HG03064 (cell line): ENCODE results near the gene NFKB2.

Source experiments
- ATAC-seq: cut with Tn5 transposase; IDR thresholded peaks from one replicate; pipeline ENCODE4 v1.9.1; 2021; ENCODE audit warnings: low read depth; ENCODE audit not compliant: unreplicated experiment

NFKB2 gene

DNA sequence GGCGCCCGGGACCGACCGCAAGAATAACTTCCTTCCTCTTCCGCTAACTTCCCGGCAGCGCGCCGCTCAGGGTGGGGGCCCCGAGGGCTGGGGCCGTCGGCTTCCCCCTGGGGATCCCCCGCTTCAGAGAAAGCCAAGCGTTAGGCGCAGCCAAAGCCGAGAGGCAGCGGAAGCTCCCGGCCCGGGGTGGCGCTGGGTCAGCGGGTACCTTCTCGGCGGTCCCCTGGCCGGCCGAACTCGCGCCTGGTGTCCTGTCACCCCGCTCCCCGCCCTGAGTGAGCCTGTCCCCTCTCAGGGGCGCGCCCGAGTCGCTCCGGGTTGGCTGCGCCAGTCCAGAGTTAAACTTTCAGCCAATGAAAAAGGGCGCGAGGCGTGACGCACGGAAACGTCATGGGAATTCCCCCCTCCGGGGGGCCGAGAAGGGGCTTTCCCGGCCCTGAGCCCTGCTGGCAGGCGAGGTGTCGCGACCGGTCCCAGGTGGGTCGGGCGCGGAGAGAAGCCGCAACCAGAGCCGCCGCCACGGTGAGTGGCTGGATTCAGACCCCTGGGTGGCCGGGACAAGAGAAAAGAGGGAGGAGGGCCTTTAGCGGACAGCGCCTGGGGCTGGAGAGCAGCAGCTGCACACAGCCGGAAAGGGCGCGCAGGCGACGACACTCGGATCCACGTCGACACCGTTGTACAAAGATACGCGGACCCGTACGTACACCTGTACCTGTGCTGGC lies 1.3 kb upstream of the NFKB2 start:
- ATAC-seq, result peak; percentile 76

DNA sequence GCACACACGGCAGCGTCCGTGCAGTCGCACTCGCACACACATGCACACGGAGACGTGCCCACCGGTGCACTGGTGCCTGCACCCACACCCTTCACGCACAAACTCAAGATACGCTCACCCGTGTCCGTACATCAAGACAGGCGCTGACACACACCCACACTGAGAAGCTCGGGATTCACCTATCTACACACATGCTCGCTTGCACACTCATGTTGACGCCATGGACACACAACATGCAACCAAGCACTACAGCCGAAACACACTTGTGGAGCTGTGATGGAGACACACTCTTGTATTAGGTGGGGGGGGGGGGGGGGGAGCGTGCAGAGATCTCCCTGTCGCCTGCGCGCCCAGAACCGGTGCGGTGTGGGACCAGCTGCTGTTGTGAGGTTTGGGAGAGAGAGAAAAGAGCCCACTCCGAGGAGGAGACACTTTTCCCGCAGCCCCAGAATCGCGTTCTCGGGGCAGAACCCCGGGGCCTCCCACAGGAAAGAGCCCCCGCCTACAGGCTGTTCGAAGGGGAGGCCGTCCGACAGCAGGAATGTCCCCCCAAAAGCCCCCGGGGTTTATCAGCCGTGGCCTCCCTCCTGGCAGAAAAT lies 605 bp upstream of the NFKB2 start:
- no peak for ATAC-seq

DNA sequence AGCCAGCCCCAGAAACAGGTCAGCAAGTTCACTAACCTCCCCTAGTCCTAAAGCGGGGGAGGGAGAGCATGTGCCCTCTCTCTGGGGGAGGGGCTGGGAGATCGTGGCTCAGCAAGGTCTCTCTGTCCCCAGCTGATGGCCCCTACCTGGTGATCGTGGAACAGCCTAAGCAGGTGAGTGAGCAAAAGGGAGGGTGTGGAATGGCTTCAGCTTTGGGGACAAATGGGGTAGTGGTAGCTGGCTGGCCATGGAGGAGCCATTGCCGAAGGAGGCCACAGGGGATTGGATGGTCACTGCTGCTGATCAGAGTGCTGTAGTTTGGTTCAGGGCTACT lies 779 bp downstream of the NFKB2 start:
- ATAC-seq, result no peak

DNA sequence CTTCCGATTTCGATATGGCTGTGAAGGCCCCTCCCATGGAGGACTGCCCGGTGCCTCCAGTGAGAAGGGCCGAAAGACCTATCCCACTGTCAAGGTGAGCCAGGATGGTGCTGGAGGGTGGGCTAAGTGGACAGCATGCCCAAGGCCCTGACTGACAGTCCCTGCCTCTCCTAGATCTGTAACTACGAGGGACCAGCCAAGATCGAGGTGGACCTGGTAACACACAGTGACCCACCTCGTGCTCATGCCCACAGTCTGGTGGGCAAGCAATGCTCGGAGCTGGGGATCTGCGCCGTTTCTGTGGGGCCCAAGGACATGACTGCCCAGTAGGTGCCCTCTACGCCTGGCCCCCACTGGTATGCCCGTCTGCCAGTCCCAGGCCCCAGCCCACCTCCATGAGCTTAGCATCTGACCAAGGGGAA lies 1.2 kb downstream of the NFKB2 start:
- no peak for ATAC-seq

DNA sequence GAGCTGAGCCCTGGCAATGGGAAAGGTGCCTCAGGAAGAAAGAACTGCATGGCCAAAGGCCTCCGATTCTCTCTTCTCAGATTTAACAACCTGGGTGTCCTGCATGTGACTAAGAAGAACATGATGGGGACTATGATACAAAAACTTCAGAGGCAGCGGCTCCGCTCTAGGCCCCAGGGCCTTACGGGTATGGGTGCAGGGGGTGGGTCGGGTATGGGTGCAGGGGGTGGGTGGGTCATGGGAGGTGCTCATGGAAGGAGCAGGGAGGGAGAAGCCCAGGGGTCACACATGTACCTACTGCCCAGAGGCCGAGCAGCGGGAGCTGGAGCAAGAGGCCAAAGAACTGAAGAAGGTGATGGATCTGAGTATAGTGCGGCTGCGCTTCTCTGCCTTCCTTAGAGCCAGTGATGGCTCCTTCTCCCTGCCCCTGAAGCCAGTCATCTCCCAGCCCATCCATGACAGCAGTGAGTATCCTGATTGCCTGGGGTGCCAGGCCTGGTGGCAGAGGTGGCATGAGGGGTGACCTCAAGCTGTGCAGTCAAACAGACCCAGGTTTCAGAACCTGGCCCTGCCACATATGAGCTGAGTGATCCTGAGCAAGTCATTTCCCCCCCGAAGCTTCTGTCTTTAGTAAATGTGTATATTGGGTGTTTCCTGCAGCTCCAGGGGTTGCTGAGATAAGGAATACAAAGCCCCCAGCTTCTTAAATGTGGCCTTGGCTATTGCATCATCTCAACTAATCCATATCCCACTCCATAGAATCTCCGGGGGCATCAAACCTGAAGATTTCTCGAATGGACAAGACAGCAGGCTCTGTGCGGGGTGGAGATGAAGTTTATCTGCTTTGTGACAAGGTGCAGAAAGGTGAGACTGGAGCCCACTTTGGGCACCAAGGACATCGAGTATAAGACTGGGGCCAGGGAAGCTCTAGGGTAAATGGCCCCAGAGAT lies 2.0 kb downstream of the NFKB2 start:
- ATAC-seq, result no peak

DNA sequence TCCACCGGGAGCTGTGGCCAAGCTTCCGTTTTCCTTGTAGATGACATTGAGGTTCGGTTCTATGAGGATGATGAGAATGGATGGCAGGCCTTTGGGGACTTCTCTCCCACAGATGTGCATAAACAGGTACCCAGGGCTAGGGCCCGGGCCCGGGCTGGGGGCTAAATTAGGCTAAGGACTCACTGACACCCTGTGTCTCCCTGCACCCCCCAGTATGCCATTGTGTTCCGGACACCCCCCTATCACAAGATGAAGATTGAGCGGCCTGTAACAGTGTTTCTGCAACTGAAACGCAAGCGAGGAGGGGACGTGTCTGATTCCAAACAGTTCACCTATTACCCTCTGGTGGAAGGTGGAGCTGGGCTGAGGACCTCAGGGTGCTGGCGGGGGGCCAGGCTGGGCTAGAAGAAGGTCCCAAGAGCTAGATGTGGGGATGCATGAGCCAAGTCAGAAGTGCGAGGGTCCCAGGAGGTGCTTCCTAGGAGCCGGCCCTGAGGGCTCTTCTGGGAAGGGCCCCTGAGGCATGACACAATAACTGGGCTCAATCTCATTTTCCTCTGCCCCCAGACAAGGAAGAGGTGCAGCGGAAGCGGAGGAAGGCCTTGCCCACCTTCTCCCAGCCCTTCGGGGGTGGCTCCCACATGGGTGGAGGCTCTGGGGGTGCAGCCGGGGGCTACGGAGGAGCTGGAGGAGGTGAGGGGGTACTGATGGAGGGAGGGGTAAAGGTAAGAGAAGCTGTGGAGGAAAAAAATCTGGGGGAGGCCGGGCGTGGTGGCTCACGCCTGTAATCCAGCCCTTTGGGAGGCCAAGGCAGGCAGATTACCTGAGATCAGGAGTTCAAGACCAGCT lies 2.9 kb downstream of the NFKB2 start:
- no peak for ATAC-seq

DNA sequence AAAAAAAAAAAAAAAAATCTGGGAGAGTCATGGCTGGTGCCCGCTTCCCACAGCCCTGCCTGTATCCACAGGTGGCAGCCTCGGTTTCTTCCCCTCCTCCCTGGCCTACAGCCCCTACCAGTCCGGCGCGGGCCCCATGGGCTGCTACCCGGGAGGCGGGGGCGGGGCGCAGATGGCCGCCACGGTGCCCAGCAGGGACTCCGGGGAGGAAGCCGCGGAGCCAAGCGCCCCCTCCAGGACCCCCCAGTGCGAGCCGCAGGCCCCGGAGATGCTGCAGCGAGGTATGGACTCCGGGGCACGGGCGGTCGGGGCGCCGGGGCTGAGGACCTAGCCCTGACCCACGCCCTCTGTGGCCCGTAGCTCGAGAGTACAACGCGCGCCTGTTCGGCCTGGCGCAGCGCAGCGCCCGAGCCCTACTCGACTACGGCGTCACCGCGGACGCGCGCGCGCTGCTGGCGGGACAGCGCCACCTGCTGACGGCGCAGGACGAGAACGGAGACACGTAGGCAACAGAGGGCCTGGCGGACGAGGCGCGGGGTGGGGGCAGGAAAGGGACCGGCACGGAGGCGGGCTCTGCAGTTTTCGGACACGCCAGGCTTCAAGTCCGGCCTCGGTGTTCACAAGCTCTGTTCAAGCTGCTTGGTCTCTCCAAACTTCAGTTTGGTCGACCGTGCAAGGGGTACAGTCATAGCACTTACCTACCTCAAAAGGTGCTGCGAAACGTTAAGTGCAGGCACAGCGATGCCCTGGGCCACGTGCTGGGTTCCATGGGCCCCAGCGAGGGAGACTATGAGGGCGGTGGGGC lies 3.9 kb downstream of the NFKB2 start:
- no peak for ATAC-seq

DNA sequence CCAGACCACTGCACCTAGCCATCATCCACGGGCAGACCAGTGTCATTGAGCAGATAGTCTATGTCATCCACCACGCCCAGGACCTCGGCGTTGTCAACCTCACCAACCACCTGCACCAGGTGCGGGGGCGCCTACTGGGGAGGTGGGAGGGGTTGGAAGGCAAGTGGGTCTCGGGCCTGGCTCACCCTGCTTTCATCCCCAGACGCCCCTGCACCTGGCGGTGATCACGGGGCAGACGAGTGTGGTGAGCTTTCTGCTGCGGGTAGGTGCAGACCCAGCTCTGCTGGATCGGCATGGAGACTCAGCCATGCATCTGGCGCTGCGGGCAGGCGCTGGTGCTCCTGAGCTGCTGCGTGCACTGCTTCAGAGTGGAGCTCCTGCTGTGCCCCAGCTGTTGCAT lies 4.6 kb downstream of the NFKB2 start:
- ATAC-seq, result no peak

DNA sequence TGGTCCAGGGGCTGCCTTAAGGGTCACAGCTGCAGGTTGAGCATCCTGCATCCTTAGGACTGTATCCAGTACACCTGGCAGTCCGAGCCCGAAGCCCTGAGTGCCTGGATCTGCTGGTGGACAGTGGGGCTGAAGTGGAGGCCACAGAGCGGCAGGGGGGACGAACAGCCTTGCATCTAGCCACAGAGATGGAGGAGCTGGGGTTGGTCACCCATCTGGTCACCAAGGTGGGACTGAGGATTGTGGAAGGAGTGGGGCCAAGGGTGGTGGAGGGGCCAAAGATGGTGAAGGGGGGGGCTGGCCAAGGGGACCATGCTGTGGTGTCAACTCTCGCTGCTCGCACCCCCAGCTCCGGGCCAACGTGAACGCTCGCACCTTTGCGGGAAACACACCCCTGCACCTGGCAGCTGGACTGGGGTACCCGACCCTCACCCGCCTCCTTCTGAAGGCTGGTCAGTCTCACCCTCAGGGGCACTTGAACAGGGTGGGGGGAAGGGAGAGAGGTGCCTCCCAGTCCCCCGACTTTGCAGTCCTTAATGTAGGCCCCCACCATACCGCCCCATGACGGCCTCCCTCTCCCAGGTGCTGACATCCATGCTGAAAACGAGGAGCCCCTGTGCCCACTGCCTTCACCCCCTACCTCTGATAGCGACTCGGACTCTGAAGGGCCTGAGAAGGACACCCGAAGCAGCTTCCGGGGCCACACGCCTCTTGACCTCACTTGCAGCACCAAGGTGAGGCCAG lies 5.3 kb downstream of the NFKB2 start:
- no peak for ATAC-seq

DNA sequence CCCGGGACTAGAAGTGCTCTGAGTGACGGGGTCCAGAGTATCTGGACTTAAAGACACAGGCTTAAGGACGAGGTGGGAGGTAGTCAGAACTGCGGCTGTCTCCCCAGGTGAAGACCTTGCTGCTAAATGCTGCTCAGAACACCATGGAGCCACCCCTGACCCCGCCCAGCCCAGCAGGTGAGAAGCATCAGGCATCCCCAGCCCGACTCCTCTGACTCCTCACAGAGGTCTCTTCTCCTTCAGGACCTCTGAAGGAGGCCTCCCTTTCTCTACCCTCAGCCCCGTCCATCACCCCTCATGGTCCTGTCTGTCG lies 5.8 kb downstream of the NFKB2 start:
- ATAC-seq, result no peak

DNA sequence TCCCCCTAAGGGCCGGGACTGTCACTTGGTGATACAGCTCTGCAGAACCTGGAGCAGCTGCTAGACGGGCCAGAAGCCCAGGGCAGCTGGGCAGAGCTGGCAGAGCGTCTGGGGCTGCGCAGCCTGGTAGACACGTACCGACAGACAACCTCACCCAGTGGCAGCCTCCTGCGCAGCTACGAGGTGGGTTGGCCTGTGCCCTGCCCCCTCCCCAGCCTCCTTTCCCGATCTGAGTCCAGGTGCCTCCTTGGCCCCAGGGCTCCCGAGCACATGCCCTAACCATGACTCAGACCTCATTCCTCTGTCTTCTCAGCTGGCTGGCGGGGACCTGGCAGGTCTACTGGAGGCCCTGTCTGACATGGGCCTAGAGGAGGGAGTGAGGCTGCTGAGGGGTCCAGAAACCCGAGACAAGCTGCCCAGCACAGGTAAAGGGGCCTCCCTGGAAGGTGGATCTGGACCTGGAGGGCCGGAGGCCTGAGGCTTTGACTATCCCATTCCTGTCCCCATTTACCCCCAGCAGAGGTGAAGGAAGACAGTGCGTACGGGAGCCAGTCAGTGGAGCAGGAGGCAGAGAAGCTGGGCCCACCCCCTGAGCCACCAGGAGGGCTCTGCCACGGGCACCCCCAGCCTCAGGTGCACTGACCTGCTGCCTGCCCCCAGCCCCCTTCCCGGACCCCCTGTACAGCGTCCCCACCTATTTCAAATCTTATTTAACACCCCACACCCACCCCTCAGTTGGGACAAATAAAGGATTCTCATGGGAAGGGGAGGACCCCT lies 6.4 kb downstream of the NFKB2 start:
- ATAC-seq, result no peak

DNA sequence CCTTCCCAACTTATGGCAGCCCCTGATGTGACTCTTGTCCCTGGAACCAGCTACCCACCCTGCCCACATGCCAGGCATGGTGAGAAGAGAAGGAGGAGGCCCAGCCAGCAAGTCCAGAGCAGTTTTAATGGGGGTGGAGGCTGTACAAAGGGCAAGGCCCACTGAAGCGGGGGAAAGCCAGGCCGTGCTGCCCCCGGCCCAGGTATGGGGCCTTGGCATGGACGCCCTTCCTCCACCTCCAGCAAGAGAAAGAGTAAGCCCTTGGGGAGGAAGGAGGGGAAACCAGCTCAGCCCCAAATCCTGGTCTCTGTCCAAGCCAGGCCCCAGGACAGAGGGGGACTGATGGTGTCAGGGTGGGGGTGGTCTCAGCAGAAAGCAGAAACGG lies 7.0 kb downstream of the NFKB2 start:
- no peak for ATAC-seq

DNA sequence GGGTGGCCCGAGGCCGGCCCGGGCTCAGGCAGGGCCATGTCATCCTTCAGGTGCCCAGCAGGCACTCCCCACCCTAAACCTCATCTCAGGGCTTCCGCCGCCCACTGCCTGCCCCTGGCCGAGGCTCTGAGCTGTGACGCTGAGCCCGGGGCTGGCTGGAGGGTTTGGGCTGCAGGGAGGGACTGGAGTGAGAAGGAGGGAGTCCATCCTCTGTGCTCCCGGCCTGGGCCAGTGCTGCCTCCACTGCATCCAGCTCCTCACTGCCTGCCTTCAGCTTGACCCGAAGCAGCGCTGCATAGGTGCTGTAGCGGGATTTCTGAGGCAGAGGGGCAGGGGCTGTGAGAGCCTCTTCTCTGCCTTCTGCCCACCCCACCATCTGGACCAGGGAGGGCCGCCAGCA lies 7.6 kb downstream of the NFKB2 start:
- ATAC-seq, result no peak

DNA sequence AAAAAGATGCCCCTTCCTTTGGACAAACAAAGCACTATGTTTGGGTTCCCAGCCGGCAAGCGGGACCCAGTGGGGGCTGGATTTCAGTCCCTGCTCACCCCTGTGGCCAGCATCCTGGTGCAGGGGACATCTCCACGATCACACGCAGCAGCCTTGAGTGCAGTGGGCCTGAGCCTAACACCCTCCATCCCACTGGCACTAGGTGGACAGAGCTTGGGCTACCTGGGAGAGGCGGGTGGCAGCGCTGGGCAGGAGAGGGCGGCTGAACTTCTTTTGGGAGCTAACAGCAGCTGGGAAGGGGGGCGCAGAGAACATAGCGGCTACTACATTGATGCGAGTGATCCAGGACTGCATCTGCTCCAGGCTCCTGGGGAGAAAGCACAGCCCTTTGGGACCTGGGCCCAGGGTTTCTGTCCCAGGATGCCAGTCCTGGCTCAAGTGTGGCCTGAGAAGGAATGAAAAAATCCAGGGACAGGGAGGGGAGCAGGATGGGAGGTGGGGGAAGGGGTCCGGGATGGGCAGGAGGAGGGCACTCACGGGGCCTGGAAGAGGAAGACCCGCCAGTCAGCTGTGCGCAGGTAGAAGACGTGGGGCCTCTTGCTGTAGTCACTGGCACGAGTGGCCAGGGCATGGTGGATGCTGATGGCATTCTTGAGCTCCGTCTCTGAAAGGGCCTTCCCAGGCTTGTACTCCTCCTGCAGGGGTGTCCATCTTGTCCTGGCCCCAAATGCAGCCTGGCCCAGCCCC lies 9.0 kb downstream of the NFKB2 start:
- ATAC-seq, result no peak

DNA sequence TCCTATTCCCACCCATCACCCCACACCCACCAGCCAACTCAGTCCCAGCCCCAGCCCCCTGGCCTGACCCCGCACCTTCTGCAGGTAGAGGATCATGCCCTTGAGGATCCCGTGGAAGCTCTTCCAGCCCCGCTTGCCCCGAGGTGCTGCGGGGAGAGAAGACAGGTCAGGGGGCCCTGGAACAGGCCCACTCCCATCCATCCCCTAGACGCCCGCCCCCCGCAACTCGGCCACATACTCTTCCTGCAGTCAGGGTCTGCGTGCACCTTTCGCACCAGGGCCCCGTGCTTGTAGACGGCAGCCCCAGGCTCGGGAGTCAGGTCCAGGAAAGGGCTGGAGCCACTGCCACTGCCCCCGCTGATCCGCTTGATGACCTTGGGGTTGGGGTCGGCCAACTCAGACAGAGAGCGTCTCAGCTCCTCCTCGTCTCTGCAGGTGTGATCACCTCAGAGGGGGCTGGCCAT lies 9.6 kb downstream of the NFKB2 start:
- no peak for ATAC-seq

DNA sequence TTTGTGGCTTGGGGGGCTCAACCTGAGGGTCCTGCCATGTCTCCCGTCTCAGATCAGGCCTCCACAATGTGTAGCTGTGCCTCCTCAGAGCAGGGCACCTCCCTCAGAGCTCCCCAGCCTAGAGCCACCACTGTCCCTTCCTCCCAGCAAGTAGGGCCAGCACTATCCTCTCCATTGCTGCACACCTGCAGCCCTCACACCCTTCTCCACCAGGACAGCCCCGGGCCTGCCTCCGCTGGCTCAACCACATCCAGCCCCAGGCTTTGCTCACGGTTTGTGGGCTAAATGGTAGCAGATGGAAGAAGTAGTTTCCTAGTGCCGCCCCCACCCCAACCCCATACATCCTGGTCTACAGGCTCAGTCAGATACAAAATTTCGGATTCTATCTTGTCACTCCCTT lies 10.1 kb downstream of the NFKB2 start:
- no peak for ATAC-seq

DNA sequence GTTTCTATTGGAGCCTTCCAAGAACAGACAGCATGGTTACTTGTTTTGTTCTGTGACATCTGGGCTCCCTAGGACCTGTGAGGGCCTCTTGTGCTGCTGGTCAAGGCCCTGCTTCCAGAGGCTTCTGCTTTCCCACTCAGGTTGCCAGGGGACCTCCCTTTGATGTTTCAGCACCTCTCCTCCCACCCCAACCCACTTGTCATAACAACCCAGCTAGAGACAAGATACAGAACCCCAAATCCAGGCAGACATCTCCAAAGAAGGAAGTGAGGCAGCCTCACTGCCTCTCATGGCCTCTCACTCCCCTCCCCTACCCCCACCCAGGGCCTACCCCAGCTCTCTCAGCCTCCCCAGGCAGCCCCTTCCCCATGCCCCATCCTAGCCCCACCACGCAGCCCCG lies 11.3 kb downstream of the NFKB2 start:
- no peak for ATAC-seq
